ENCODE results near the gene KLHL5.
"Not testable (repeated sequence)": the region's sequence is repeated elsewhere in the genome, so short reads cannot be mapped to it uniquely, and the experiment has no call there.

The KLHL5 gene, protein sequence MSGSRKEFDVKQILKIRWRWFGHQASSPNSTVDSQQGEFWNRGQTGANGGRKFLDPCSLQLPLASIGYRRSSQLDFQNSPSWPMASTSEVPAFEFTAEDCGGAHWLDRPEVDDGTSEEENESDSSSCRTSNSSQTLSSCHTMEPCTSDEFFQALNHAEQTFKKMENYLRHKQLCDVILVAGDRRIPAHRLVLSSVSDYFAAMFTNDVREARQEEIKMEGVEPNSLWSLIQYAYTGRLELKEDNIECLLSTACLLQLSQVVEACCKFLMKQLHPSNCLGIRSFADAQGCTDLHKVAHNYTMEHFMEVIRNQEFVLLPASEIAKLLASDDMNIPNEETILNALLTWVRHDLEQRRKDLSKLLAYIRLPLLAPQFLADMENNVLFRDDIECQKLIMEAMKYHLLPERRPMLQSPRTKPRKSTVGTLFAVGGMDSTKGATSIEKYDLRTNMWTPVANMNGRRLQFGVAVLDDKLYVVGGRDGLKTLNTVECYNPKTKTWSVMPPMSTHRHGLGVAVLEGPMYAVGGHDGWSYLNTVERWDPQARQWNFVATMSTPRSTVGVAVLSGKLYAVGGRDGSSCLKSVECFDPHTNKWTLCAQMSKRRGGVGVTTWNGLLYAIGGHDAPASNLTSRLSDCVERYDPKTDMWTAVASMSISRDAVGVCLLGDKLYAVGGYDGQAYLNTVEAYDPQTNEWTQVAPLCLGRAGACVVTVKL

DNA sequence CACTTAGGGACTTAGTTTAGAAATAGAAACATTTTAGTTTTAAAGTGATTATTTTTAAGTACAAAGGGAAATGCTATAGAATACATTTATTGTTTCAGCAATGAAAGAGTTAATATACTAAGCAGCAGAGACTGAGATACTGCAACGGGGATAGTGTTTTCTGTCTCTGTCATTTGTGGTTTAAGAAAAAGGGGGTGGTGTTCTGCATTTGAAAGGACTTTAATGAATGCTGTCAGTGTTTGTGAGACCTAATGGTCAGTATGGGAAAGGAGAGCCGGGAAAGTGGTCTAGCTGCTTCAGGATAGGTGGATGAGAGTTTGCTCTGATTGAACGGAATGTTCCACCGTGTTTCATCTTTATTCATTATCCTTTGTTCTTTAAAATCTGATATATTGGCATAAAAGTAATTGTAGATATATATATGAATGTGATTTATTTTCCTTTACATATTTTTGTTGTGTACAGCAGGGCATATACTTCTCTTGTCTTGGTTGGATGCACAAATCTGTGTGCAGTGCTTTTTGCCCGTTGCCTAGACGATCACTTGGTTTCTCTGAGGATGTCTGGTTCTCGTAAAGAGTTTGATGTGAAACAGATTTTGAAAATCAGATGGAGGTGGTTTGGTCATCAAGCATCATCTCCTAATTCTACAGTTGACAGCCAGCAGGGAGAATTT, at the start of gene KLHL5:
KLHL5 (plus strand) TSS at position 139 of the 676 bp plus-strand sequence; CDS start at position 560, 421 bp downstream.
- no peak for DNase-seq (ENCODE audit: low spot score)

DNA sequence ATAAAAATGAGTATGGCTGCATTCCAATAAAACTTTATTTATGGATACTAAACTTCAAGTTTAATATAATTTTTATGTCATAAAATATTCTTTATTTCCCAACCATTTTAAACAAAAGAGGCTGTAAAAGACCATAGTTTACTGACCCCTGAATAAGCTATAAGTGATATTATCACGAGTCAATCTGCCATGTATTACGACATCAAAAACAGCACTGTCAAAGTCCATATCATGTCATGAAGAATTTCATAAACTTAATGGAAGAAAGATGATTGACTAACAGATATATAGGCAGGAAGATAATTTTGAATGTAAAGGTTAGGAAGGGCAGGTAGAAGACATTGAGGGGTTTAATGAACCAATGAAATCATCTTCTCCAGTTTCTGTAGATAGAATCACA, 48.0 kb upstream of the KLHL5 start:
- no peak for DNase-seq (ENCODE audit: low spot score)

DNA sequence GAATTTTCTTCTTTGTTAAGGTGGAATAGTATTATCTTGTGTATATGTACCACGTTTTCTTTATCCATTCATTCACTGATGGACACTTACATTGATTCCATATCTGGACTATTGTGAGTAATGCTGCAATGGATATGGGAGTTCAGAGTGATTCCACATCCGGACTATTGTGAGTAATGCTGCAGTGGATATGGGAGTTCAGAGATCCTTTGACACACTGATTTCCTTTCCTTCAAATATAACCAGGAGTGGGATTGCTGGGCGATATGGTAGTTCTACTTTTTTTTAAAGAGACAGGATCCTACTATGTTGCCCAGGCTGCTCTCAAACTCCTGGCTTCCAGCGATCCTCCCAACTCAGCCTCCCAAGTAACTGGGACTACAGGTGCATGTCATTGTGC, 41.9 kb upstream of the KLHL5 start:
- DNase-seq (ENCODE audit: low spot score): no peak

DNA sequence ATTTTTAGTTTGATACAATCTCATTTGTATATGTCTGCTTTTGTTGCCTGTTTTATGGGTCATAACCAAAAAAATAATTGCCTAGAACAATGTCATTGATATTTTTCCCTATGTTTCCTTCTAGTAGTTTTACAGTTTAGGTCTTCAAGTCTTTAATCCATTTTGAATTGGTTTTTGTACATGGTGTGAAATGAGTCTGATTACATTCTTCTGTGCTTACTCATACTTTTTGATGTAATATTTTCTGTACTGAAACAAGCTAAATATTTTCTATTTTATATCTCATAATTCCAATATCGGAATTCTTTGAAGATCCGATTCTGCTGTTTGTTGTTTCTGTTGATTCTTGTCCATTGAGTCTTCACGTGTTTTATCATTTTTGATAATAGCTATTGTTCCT, 40.4 kb upstream of the KLHL5 start:
- no peak for DNase-seq (ENCODE audit: low spot score)

DNA sequence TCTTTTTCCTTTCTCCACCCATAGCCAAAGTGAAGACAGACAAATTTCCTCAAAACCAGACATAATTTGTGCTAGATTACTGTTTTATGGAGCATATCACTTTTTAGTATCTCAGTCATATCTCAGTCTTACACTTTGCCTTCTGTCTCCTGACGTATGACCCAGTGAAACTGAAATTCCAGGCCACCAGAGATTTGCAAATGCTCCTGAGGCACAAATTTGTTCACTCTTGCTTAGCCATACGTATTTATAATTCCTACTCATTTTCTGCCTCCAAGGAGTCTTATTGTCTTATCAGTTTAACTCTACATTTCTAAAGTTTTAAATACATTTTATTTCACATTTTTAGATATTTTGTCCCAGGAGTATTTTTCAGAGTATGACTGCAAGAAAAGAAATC, 39.8 kb upstream of the KLHL5 start:
- DNase-seq (ENCODE audit: low spot score): no peak

DNA sequence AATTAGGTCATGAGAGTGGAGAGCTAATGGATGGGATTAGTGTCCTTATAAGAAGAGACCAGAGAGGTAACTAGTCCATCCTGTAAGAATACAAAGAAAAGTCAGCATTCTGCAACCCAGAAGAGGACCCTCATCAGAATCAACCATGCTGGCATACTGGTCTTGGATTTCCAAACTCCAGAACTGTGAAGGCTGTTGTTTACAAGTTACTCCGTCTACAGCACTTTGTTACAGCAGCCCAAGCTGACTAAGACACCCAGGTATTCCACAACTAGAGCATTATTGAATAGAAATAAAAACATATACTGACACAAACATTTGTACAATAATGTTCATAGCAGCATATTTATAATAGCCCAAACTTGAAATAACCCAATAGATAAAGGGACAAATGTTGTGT, 39.0 kb upstream of the KLHL5 start:
- DNase-seq (ENCODE audit: low spot score): no peak

DNA sequence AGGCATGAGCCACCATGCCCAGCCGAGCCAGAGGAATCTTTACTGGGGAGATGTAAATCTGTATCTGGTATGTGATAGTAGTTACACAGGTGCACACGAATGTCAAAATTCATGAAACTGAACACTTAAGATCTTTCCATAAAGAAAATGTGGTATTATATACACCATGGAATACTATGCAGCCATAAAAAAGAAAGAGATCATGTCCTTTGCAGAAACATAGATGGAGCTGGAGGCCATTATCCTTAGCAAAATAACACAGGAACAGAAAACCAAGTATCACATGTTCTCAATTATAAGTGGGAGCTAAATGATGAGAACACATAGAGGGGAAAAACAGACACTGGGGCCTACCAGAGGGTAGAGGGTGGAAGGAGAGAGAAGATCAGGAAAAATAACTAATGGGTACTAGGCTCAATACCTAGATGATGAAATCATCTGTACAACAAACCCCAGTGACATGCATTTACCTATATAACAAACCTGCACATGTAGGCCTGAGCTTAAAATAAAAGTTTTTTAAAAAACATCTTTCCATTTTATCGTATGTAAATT, 37.6 kb upstream of the KLHL5 start:
- no peak for DNase-seq (ENCODE audit: low spot score)

DNA sequence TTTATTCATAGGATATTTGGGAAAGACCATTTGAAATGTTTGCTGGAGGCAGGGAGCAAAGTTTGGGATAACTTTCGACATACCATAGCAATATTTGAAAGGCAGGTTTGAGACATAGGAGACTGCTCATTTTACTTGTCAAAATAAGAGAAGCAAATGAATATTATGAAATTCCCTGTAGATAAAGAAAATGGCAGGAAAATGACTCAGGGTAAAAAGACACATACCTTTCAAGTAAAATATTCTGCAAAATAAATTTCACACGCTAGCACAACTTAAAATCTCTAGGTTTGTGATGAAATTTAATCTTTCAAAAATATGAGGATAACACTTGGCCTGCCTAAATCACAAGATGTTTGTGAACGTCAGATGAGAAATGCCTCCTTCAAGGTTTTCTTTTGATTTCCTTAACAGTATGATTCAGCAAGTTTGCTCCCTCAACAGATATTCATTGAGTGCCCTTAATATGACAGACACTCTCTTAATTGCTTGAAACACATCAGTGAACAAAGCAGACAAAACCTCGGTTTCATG, 36.4 kb upstream of the KLHL5 start:
- DNase-seq (ENCODE audit: low spot score): no peak

DNA sequence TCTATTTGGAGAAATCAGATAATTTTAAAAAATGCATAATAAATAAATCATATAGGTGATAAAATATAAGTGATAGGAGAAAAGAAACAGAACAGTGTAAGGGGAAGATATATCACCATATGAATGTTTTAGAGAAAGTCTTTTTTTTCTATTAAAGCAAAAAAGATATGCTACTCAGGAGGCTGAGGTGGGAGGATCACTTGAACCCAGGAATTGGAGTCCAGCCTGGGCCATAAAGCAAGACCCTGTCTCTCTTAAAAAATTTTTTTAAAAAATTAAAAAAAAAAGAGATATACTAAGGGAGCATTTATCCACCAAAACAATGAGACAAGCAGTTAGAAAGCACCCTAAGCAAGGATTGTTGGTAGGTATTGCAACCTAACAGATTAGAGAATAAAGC, 35.9 kb upstream of the KLHL5 start:
- DNase-seq (ENCODE audit: low spot score): no peak

DNA sequence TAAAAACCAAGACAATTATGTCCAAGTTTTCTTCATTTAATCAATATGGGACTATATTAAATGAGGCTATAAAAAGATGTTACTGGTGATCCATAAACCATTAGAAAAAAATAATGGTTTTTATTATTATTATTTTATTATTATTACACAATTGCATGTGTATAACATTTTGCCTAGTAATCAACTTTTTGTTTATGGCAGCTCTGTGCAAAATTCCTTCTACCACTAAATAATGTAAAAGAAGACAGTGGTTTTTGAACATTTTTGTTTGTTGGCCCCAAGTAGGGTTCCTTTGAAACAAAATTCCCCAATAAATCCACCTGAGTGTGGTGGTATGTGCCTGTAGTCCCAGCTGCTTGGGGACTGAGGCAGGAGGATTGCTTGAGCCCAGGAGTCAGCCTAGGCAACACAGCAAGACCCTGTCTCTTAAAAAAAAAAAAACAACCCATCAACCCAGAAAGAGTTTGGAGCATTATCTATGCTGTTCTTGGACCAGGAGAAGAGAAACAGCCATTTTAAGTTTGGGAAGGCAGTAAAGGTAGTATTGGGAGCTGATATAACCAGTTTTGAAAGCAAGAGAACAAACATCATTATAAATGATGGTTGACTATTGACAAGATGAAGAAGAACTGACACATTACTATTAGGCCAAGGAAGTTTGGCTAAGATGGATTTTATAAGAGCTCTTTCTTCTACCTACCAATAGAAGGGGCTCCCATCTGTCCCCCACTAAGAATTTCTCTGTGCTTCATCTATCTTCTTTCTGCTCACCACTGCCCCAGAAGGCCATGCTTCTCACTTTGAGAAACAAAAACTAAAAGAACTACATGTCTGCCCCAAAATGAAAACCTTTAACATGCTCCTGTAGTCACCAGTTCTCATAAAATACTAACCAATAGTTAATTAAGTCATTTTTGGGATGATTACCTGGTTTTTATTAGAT, 32.0 kb upstream of the KLHL5 start:
- DNase-seq (ENCODE audit: low spot score): peak; percentile 20

DNA sequence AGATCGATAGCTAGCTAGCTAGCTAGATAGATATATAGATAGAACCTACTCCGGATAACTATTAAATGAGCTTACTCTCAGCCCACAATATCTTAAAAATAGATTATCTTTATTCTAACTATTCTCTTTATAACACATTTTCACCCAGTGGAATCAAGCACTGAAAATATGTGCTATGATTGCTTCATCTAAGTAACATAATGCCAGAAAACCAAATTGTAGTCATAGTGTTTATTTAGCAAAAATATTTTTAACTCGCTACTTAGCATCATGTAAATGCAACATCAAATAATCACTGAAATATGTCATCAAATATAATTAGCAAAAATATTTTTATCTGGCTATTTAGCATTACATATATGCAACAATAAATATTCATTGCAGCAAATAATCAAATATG, 31.3 kb upstream of the KLHL5 start:
- no peak for DNase-seq (ENCODE audit: low spot score)

DNA sequence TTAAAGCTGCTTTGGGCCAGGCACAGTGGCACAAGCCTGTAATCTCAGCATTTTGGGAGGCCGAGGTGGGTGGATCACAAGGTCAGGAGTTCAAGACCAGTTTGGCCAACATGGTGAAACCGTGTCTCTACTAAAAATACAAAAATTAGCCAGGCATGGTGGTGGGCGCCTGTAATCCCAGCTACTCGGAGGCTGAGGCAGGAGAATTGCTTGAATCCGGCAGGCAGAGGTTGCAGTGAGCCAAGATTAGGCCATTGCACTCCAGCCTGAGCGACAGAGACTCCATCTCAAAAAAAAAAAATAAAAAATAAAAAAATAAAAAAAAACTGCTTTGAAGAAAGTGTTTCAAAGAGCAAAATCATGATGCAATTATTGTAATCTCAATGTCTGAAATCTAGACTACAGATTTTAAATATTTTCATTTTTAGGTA, 30.4 kb upstream of the KLHL5 start:
- not testable (repeated sequence) for DNase-seq (ENCODE audit: low spot score)

DNA sequence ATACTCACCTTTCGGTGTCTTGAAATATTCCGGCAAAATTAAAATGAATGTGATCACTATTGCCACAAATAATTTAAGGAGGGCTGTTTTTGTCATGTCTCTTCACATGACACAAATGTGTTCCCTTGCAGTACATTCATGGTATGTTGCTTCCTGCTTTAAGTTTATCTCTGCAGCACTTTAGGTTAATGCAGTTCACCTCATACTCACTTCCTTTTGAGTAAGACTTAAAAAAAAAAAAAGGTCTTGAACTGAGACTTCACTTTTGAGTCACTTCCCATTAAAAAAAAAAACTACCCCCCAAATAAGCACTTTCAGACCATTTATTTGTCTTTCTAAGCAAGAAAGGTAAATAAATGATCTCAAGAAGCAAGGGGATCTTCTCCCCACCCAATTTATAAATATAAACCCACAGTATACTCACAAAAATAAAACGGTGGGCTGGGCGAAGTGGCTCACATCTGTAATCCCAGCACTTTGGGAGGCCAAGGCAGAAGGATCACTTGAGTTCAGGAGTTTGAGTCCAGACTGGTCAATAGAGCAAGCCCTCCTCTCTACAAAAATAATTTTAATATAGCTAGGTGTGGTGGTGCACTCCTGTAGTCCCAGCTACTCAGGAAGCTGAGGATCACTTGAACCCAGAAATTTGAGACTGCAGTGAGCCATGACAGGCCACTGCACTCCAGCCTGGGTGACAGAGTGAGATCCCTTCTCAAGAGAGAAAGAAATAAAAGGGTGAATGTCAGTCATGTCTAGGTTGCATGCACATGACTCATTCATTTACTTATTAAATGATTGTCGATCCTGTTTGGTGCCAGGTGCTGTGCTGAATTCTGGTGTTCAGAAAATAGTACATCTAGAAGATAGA, 29.6 kb upstream of the KLHL5 start, which contains the start of gene TMEM156:
TMEM156 (minus strand) TSS at position 192 of the 868 bp plus-strand sequence; CDS start at position 96, 96 bp downstream.
- peak; percentile 55 for DNase-seq (ENCODE audit: low spot score)

DNA sequence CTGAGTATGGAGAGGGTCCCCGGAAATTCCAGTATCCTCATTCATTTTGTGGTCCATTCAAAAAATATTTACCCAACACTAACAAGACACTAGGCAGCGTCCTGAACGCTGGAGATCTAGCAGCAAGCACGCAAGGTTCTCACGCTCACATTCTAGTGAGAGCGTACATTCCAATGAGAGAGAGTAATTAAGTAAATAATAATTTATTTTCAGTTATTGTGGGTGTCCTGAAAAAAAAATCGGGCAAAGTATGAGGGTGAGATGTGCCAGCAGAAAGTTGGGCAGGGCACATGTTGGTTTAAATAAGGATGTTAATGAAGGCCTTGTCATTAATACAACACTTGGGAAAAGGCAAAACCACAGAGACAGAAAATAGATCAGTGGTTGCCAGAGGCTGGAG, 25.9 kb upstream of the KLHL5 start:
- DNase-seq (ENCODE audit: low spot score): no peak

DNA sequence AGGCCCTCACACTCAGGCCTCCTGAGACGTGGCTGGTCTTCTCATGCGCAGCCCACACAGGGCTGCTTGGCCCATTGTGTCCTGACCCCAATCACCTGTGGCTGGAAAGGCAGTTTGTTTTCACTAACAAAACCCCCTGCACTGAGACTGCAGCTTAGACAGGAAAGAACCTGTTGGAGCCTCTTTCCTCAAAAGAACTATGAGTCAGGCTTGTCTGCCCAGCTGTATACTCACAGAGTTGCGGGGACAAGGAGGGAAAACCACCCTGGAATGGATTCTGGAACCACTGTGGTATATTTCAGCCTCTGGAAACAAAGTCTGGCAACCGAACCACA, 24.6 kb upstream of the KLHL5 start:
- DNase-seq (ENCODE audit: low spot score): no peak

DNA sequence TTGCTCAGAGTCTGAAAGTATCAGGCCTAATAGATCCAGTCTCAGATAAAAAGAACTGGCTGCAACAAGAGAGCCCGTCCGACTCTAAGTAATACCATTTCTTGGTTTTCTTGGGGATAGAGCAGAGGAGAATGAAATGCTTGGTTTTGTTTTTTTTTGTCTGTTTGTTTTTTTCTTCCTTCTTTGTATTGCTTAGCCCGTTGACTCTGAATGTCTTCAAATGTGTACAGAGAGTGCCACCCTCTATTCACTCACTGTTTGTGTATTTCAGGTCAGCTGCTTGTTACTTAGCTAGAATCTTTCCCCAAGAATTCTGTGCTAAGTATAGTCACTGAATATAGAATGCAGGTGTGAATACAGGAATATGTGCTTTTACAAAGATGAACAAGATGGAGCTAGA, 24.1 kb upstream of the KLHL5 start:
- DNase-seq (ENCODE audit: low spot score): no peak

DNA sequence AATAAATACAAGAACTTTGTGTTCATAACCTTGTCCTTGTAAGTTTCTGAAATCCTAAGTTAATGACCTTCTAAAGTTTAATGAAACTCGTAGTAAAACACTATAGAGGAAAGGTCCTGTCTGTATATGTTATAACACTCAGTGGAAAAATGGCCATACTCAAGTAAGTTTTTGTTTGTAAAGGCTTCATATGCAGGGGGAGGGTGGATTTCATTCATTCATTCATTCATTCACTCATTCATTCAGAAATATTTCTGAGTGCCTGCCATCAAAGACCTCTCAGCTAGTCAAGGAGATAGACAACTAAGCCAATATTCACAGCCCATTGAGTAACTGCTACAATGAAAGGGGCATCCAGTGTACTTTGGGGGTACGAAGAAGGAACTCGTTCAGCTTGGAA, 22.9 kb upstream of the KLHL5 start:
- DNase-seq (ENCODE audit: low spot score): no peak

DNA sequence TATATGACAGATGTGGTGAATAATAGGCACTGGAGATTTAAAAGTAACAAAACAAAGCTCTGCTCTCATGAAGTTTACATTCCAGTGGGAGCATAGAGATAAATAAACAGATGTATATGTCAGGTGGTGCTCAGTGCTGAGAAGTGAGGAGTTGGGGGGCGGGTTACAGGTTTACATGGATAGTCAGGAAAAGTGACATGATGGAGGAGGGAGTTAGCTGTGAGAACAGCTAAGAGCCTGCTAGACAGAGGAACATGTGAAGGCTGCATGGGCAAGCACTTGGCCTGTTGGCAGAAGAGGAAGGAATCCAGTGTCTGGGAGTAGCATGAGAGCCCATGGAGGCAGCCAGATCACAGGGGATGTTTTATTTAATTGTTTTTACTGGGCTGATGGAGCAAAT, 19.7 kb upstream of the KLHL5 start:
- no peak for DNase-seq (ENCODE audit: low spot score)

DNA sequence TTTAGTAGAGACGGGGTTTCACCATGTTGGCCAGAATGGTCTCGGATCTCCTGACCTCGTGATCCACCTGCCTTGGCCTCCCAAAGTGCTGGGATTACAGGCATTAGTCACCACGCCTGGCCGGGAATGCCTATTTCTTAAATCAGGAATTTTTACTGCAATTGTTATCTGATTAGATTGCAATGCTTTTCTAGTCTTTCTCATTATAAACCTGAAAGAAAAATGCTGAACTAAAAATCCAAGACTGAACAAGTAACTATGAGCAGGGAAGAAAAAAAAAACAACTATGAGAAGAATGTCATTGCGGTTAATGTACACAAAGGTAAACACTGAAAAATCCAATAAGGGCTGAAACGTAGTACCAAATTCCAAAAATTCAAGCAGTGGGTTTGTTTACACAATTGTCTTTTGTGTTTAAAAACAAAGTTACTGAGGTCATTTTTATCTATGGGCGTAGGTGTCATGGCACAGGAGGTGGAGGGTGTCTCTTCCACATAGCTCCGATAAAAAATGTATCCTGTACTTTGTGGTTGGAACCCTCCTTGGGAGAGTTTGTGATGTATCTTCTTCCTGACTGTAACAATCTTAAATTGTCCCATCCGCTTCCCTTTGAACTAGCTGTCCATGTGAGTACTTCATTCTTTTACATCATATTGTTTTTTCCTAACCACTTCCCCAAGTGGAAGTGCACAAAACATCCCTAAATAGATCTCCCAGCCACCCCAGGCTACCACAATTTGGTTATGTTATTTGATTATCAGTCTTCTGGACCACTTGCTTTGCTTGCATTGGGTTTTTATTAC, 18.8 kb upstream of the KLHL5 start:
- no peak for DNase-seq (ENCODE audit: low spot score)
